H1 (cell line): ENCODE data around the gene ZNF280B. TPM values are rescaled to one million over a fixed set of nuclear protein-coding genes. Genes with fewer than 3 reads are reported as not detected.
"Not testable (repeated sequence)": the region's sequence is repeated elsewhere in the genome, so short reads cannot be mapped to it uniquely, and the experiment has no call there.

Experiments used
- CTCF ChIA-PET: fragments of 300-600 bp; sonication (Branson Sonifier 250); formaldehyde crosslinking; loops from one replicate; lab custom pipeline; 2021; ENCODE audit not compliant: partially characterized antibody; lab: Charles Lee
- POLR2A ChIA-PET: fragments of 300-600 bp; sonication (Branson Sonifier 250); formaldehyde crosslinking; loops from one replicate; lab custom pipeline; 2021; ENCODE audit warnings: inconsistent platforms; ENCODE audit not compliant: partially characterized antibody; lab: Charles Lee
- DNase-seq, 2 experiments: peaks; one replicate each; pipeline versions ENCODE4 v3.0.0 to v3.0.0-alpha.2; 2010 to 2022; ENCODE audit warnings: low spot score in 2 of 2, low read depth in 1 of 2, mixed read lengths in 1 of 2
- FAIRE-seq: peaks from 2 replicates; lab custom pipeline; 2011; peaks lifted over from hg19 to GRCh38; lab: Jason Lieb, UNC
- H2AFZ ChIP-seq: 2 replicates; pipeline ENCODE4 v1.8.1; 2012; ENCODE audit warnings: low read length, inconsistent platforms
- H2AK5ac ChIP-seq: 2 replicates; pipeline ENCODE4 v1.6.1; 2013; ENCODE audit warnings: low read depth, low read length
- H2BK120ac ChIP-seq: replicated peaks from 2 replicates; pipeline ENCODE3; 2013; ENCODE audit warnings: low read depth, low read length, inconsistent platforms
- H2BK12ac ChIP-seq: 2 replicates; pipeline ENCODE4 v1.6.1; 2013; ENCODE audit warnings: low read depth, low read length
- H2BK15ac ChIP-seq: 2 replicates; pipeline ENCODE4 v1.6.1; 2013; ENCODE audit warnings: low read length
- H2BK20ac ChIP-seq: 2 replicates; pipeline ENCODE4 v1.6.1; 2013; ENCODE audit warnings: low read length
- H2BK5ac ChIP-seq: 2 replicates; pipeline ENCODE4 v1.6.1; 2013; ENCODE audit warnings: low read depth, low read length
- H3K14ac ChIP-seq: 2 replicates; pipeline ENCODE4 v1.6.1; 2013; ENCODE audit warnings: inconsistent platforms; ENCODE audit not compliant: insufficient read length
- H3K18ac ChIP-seq: 2 replicates; pipeline ENCODE4 v1.6.1; 2013; ENCODE audit warnings: low read length; ENCODE audit errors: extremely low read depth
- H3K23ac ChIP-seq: 2 replicates; pipeline ENCODE4 v1.6.1; 2013; ENCODE audit warnings: inconsistent platforms; ENCODE audit not compliant: insufficient read length
- H3K23me2 ChIP-seq: 2 replicates; pipeline ENCODE4 v1.6.1; 2013; ENCODE audit warnings: low read depth, low read length
- H3K27ac ChIP-seq: 2 replicates; pipeline ENCODE4 v1.6.1; 2011; ENCODE audit warnings: low read depth, low read length, inconsistent platforms
- H3K27me3 ChIP-seq, 4 experiments: replicated peaks in 1 of 4; 1 replicate in 1 of 4; 2 replicates in 3 of 4; pipeline versions ENCODE4 v1.6.1 to v1.8.1; 2011 to 2013; ENCODE audit warnings: low read length in 3 of 4, mild to moderate bottlenecking in 3 of 4, inconsistent platforms in 2 of 4, mixed read lengths in 2 of 4, moderate library complexity in 1 of 4; ENCODE audit not compliant: control insufficient read depth in 3 of 4, insufficient read depth in 3 of 4; ENCODE audit errors: extremely low read depth in 1 of 4
- H3K36me3 ChIP-seq, 4 experiments: 2 replicates each; pipeline versions ENCODE4 v1.6.1 to v1.8.1; 2011 to 2013; ENCODE audit warnings: mild to moderate bottlenecking in 4 of 4, low read length in 3 of 4, moderate library complexity in 2 of 4, control low read depth in 1 of 4, inconsistent platforms in 1 of 4; ENCODE audit not compliant: insufficient read depth in 4 of 4, control insufficient read depth in 2 of 4
- H3K4ac ChIP-seq: replicated peaks from 2 replicates; pipeline ENCODE3; 2013; ENCODE audit warnings: low read length, low read depth, mixed read lengths, inconsistent platforms; ENCODE audit not compliant: insufficient read length
- H3K4me1 ChIP-seq, 4 experiments: replicated peaks in 1 of 4; 1 replicate in 1 of 4; 2 replicates in 3 of 4; pipeline versions ENCODE4 v1.6.1 to v1.8.1; 2011 to 2013; ENCODE audit warnings: low read length in 3 of 4, inconsistent platforms in 2 of 4, mixed read lengths in 1 of 4; ENCODE audit not compliant: insufficient read depth in 4 of 4, control insufficient read depth in 3 of 4
- H3K4me2 ChIP-seq, 2 experiments: 2 replicates each; pipeline versions ENCODE4 v1.6.1 to v1.8.1; 2011 to 2013; ENCODE audit warnings: low read depth in 2 of 2, low read length in 2 of 2, control low read depth in 1 of 2, inconsistent platforms in 1 of 2, mild to moderate bottlenecking in 1 of 2; ENCODE audit not compliant: insufficient read depth in 1 of 2
- H3K4me3 ChIP-seq, 4 experiments: fragments of 200-600, 300-600 bp in 1 of 4; sonication (generic), shearing (Covaris generic), sonication (Bioruptor Twin) in 1 of 4; 2 replicates each; pipeline versions ENCODE4 v1.5.1 to v1.8.1; 2011 to 2016; ENCODE audit warnings: low read length in 4 of 4, low read depth in 3 of 4, control low read depth in 2 of 4, inconsistent platforms in 2 of 4, mild to moderate bottlenecking in 2 of 4, mixed read lengths in 1 of 4, moderate library complexity in 1 of 4; ENCODE audit not compliant: insufficient read depth in 2 of 4; ENCODE audit errors: extremely low read depth in 1 of 4
- H3K56ac ChIP-seq: replicated peaks from 2 replicates; pipeline ENCODE3; 2013; ENCODE audit warnings: low read depth, mild to moderate bottlenecking, mixed read lengths, low read length, inconsistent platforms; ENCODE audit not compliant: insufficient read length
- H3K79me1 ChIP-seq: 2 replicates; pipeline ENCODE4 v1.6.1; 2013; ENCODE audit warnings: low read depth, low read length, control low read depth
- H3K79me2 ChIP-seq, 2 experiments: 2 replicates each; pipeline versions ENCODE4 v1.6.1 to v1.8.1; 2012 to 2013; ENCODE audit warnings: low read length in 2 of 2, mild to moderate bottlenecking in 2 of 2, inconsistent platforms in 1 of 2; ENCODE audit not compliant: insufficient read depth in 2 of 2, control insufficient read depth in 1 of 2
- H3K9ac ChIP-seq, 4 experiments: replicated peaks in 1 of 4; 1 replicate in 1 of 4; 2 replicates in 3 of 4; pipeline versions ENCODE4 v1.6.1 to v1.8.1; 2011 to 2013; ENCODE audit warnings: low read depth in 3 of 4, low read length in 3 of 4, control low read depth in 2 of 4, mild to moderate bottlenecking in 2 of 4, moderate library complexity in 2 of 4, inconsistent platforms in 1 of 4; ENCODE audit errors: extremely low read depth in 1 of 4
- H3K9me3 ChIP-seq, 2 experiments: 2 replicates each; pipeline versions ENCODE4 v1.6.1 to v1.8.1; 2012 to 2013; ENCODE audit warnings: mild to moderate bottlenecking in 2 of 2, moderate library complexity in 2 of 2, control low read depth in 1 of 2, inconsistent platforms in 1 of 2, low read depth in 1 of 2, low read length in 1 of 2, mixed read lengths in 1 of 2; ENCODE audit not compliant: insufficient read depth in 2 of 2
- H4K20me1 ChIP-seq, 2 experiments: replicated peaks in 1 of 2; 2 replicates each; pipeline versions ENCODE3 to v1.8.1; 2011 to 2013; ENCODE audit warnings: inconsistent platforms in 2 of 2, low read length in 2 of 2, mild to moderate bottlenecking in 1 of 2; ENCODE audit not compliant: insufficient read depth in 2 of 2, control insufficient read depth in 1 of 2
- H4K5ac ChIP-seq: 2 replicates; pipeline ENCODE4 v1.6.1; 2013; ENCODE audit warnings: low read length, low read depth, mixed read lengths, inconsistent platforms; ENCODE audit not compliant: insufficient read length
- H4K8ac ChIP-seq: 2 replicates; pipeline ENCODE4 v1.8.0; 2013; ENCODE audit warnings: mild to moderate bottlenecking, moderate library complexity, low read length, inconsistent platforms; ENCODE audit not compliant: insufficient read depth; ENCODE audit errors: extremely low read depth
- H4K91ac ChIP-seq: replicated peaks from 2 replicates; pipeline ENCODE3; 2013; ENCODE audit warnings: low read length, mixed read lengths, inconsistent platforms; ENCODE audit not compliant: insufficient read length
- WGBS, 2 experiments: shearing (Covaris generic) in 1 of 2; methylation state at CpG; one replicate each; pipeline versions ENCODE4 v1.1.6 to v1.1.7; 2013 to 2015; ENCODE audit warnings: low lambda C conversion rate in 2 of 2, mixed read lengths in 2 of 2, inconsistent platforms in 1 of 2, low coverage in 1 of 2, missing lambda C conversion rate in 1 of 2; ENCODE audit not compliant: insufficient replicate concordance in 2 of 2, insufficient coverage in 1 of 2, insufficient read length in 1 of 2; ENCODE audit errors: extremely low coverage in 1 of 2, missing lambda C conversion rate in 1 of 2; 5-methylcytosine and 5-hydroxymethylcytosine counted together
- polyA plus RNA-seq, 7 experiments: library from polyadenylated mRNA; depleted of rRNA in 3 of 7; stranded (reverse) in 5 of 7; unstranded in 2 of 7; fragments of >200 nt in 5 of 7; fragments of 200-250 nt in 2 of 7; gene quantifications; 1 replicate in 5 of 7; 2 replicates in 1 of 7; 4 replicates in 1 of 7; pipeline versions ENCODE4 v1.2.1 to v1.2.3, GENCODE V29; 2011 to 2013; ENCODE audit warnings: missing spikeins in 2 of 7, mixed read lengths in 2 of 7
- total RNA-seq: library from RNA; stranded (reverse); fragmentation: NEBNext Ultra II Directional; extraction: Animal tissue kit (Norgen Biotek cat#: 25700); gene quantifications from 2 replicates; pipeline ENCODE4 v1.2.1, GENCODE V29; 2021

The ZNF280B gene
- total and polyA plus RNA-seq, 2 of the 8 experiments (the other 6 are each of a cell fraction or from before 2014, with no cell fraction given) = 4.8 to 11.7 TPM

GRCh38 chr22:22491589-22491988, 17.0 kb downstream of the ZNF280B start:
- H3K4ac ChIP-seq, H2AFZ ChIP-seq, H2BK120ac ChIP-seq, H2BK20ac ChIP-seq, FAIRE-seq, H3K79me1 ChIP-seq, H3K14ac ChIP-seq, H4K91ac ChIP-seq, H3K23ac ChIP-seq, H4K5ac ChIP-seq, H3K23me2 ChIP-seq, H3K27ac ChIP-seq, H3K4me3 ChIP-seq, H2BK5ac ChIP-seq, H2AK5ac ChIP-seq, H3K4me2 ChIP-seq, H4K8ac ChIP-seq, H3K9ac ChIP-seq, H3K18ac ChIP-seq, H3K56ac ChIP-seq, H4K20me1 ChIP-seq, H3K79me2 ChIP-seq, H2BK12ac ChIP-seq, H3K27me3 ChIP-seq, H2BK15ac ChIP-seq, H3K9me3 ChIP-seq, H3K4me1 ChIP-seq, POLR2A ChIA-PET, DNase-seq: not testable (repeated sequence)
- CTCF ChIA-PET = interaction anchor here (0.8 to 1.9 kb wide), 2 partner anchors 12 to 17 kb away, joined by 3 to 6 read pairs; partner anchors contain the start of gene ZNF280B
- 100% methylated on average over 3 of the region's 3 CpGs; no CpG with 5 or more reads in 1 of the 2 experiments for WGBS, 2 experiments
- peaks cover 7 to 42% (median 17%) of the 10 kb centered on the region in 4 experiments; a peak in 7 of 8 replicates for H3K36me3 ChIP-seq
